IPS DF 6.9 (cell line): ENCODE results near the gene KCNH6.
A peak's percentile ranks its signal among the peaks of the same experiment; 100 is the strongest.

Experiments used
- DNase-seq: peaks from one replicate; pipeline ENCODE4 v3.0.0-alpha.2; 2013; ENCODE audit warnings: low read depth, low spot score
- H3K27ac ChIP-seq: one replicate; pipeline ENCODE4 v1.5.1; 2013; ENCODE audit warnings: low read length, control low read depth
- H3K27me3 ChIP-seq: 2 replicates; pipeline ENCODE4 v1.6.1; 2013; ENCODE audit warnings: mild to moderate bottlenecking, low read length; ENCODE audit not compliant: control insufficient read depth, insufficient read depth
- H3K36me3 ChIP-seq: 2 replicates; pipeline ENCODE4 v1.6.1; 2013; ENCODE audit warnings: low read length; ENCODE audit not compliant: control insufficient read depth, insufficient read depth
- H3K4me1 ChIP-seq: 2 replicates; pipeline ENCODE4 v1.6.1; 2013; ENCODE audit warnings: low read length; ENCODE audit not compliant: control insufficient read depth, insufficient read depth
- H3K4me3 ChIP-seq: 2 replicates; pipeline ENCODE4 v1.5.1; 2013; ENCODE audit warnings: mild to moderate bottlenecking, low read length
- H3K9me3 ChIP-seq: 2 replicates; pipeline ENCODE4 v1.6.1; 2013; ENCODE audit warnings: low read length, inconsistent platforms; ENCODE audit not compliant: control insufficient read depth, insufficient read depth
- WGBS: extraction: QIAGEN DNeasy Blood & Tissue Kit; methylation state at CpG from one replicate; pipeline ENCODE4 v1.1.7; 2013; ENCODE audit warnings: mixed read lengths, missing lambda C conversion rate; ENCODE audit not compliant: insufficient read length, insufficient coverage; 5-methylcytosine and 5-hydroxymethylcytosine counted together

Gene KCNH6

GRCh38 chr17:63523253-63523855 is at the start of gene KCNH6:
Gene KCNH6 (plus strand): TSS chr17:63523358. CDS start chr17:63523414, 56 bp downstream.
- H3K9me3 ChIP-seq: no peaks in the 10 kb centered on the region
- H3K4me1 ChIP-seq: no peaks in the 10 kb centered on the region
- DNase-seq: no peak
- no CpG with 5 or more reads among the region's 38 CpGs for WGBS
- no peaks in the 10 kb centered on the region; the same call in 1 of the 2 replicates for H3K36me3 ChIP-seq
- no peak within 1 kb of the TSS for H3K27ac ChIP-seq
- H3K4me3 ChIP-seq: peak within 1 kb of the TSS; percentile 42; the same call in 1 of the 2 replicates
- H3K27me3 ChIP-seq: no peaks in the 10 kb centered on the region

- no peaks in the 10 kb centered on the region for H3K36me3 ChIP-seq
- no peak overlapping the region for H3K27ac ChIP-seq
- peaks cover 6% of the 10 kb centered on the region; the same call in 1 of the 2 replicates for H3K4me1 ChIP-seq
- H3K27me3 ChIP-seq: no peaks in the 10 kb centered on the region
- no peak overlapping the region for H3K4me3 ChIP-seq
- no peak for DNase-seq
- no peaks in the 10 kb centered on the region for H3K9me3 ChIP-seq
- no CpG with 5 or more reads among the region's 3 CpGs for WGBS
These were observed 49.0 kb upstream of the KCNH6 start for GRCh38 chr17:63474174-63474573.

DNA sequence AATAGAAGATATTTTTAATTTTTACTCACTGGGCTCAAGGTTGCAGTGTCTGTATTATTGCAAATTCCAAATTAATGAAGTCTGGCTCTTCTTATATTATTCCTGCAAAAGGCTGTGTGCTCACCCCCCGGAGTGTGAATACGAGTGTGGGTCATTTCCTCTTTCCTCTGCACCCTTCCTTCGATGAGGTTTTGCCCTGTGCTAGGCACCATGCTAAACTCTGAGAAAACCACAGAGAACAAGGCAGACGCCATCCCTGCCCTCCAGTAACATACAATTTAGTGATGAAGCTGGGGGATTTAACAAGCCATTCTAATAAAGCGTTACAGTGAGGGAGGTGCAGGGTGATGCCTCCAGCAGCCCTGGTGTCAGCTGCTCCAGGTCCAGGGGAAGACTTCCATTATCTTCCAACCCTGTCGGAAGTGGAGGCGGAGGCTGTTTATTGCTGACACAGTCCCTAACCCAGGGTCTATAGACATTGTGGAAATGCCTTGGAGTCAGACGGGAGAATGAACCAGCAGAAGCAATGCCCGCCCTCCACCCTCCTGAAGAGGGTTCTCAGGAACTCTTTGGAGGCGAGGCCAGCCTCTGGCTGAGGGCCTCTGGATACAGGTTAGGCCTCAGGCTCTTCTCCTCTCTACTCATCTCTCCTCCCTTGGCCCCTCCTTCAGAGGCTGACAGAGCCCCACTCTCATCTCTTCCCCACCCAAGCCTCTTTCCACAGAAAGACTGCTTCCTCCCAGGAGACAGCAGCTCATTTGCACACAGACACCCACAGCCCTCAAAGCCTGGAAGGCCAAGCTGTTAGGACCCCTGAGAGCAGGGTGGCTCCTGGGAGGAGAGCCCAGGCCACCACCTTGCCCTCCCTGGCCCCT is 48.3 kb upstream of the KCNH6 start:
- Histone ChIP-seq H3K27me3 (no peaks in the 10 kb centered on the region), H3K27ac (no peak overlapping the region), H3K36me3 (no peaks in the 10 kb centered on the region), H3K4me3 (no peak overlapping the region), H3K9me3 (no peaks in the 10 kb centered on the region), H3K4me1 (peaks cover 6% of the 10 kb centered on the region; the same call in 1 of the 2 replicates)
- no peak for DNase-seq
- no CpG with 5 or more reads among the region's 10 CpGs for WGBS

GRCh38 chr17:63475491-63476412 is 47.4 kb upstream of the KCNH6 start:
- peaks cover 6% of the 10 kb centered on the region; the same call in 1 of the 2 replicates for H3K4me1 ChIP-seq
- peak overlapping the region; percentile 47; the same call in 1 of the 2 replicates for H3K4me3 ChIP-seq
- H3K27ac ChIP-seq: no peak overlapping the region
- no peaks in the 10 kb centered on the region for H3K27me3 ChIP-seq
- no peaks in the 10 kb centered on the region for H3K9me3 ChIP-seq
- no peak for DNase-seq
- H3K36me3 ChIP-seq: no peaks in the 10 kb centered on the region
- WGBS: no CpG with 5 or more reads among the region's 28 CpGs

- Histone ChIP-seq H3K4me3 (peak overlapping the region; percentile 47; the same call in 1 of the 2 replicates), H3K9me3 (no peaks in the 10 kb centered on the region), H3K27me3 (no peaks in the 10 kb centered on the region), H3K4me1 (peaks cover 6% of the 10 kb centered on the region; the same call in 1 of the 2 replicates), H3K27ac (no peak overlapping the region), H3K36me3 (no peaks in the 10 kb centered on the region)
- no peak for DNase-seq
- no CpG with 5 or more reads among the region's 36 CpGs for WGBS
These were observed 46.7 kb upstream of the KCNH6 start for GRCh38 chr17:63476459-63476853.

GRCh38 chr17:63476854-63477479 is 46.2 kb upstream of the KCNH6 start, which contains the start of gene ACE:
Gene ACE (plus strand): TSS chr17:63477061. CDS start chr17:63477095, 34 bp downstream.
- H3K27ac ChIP-seq: no peak within 1 kb of the TSS
- no peaks in the 10 kb centered on the region for H3K9me3 ChIP-seq
- no CpG with 5 or more reads among the region's 78 CpGs for WGBS
- H3K27me3 ChIP-seq: no peaks in the 10 kb centered on the region
- H3K36me3 ChIP-seq: no peaks in the 10 kb centered on the region
- peak within 1 kb of the TSS; percentile 47 for H3K4me3 ChIP-seq
- no peak for DNase-seq
- H3K4me1 ChIP-seq: peaks cover 6% of the 10 kb centered on the region; the same call in 1 of the 2 replicates

- no peaks in the 10 kb centered on the region for H3K9me3 ChIP-seq
- H3K27ac ChIP-seq: no peak overlapping the region
- H3K4me3 ChIP-seq: peak overlapping the region; percentile 29; the same call in 1 of the 2 replicates
- H3K27me3 ChIP-seq: no peaks in the 10 kb centered on the region
- H3K4me1 ChIP-seq: peaks cover 6% of the 10 kb centered on the region; the same call in 1 of the 2 replicates
- no peak for DNase-seq
- H3K36me3 ChIP-seq: no peaks in the 10 kb centered on the region
- no CpG with 5 or more reads among the region's 44 CpGs for WGBS
These were observed 45.4 kb upstream of the KCNH6 start for GRCh38 chr17:63477480-63478440.

DNA sequence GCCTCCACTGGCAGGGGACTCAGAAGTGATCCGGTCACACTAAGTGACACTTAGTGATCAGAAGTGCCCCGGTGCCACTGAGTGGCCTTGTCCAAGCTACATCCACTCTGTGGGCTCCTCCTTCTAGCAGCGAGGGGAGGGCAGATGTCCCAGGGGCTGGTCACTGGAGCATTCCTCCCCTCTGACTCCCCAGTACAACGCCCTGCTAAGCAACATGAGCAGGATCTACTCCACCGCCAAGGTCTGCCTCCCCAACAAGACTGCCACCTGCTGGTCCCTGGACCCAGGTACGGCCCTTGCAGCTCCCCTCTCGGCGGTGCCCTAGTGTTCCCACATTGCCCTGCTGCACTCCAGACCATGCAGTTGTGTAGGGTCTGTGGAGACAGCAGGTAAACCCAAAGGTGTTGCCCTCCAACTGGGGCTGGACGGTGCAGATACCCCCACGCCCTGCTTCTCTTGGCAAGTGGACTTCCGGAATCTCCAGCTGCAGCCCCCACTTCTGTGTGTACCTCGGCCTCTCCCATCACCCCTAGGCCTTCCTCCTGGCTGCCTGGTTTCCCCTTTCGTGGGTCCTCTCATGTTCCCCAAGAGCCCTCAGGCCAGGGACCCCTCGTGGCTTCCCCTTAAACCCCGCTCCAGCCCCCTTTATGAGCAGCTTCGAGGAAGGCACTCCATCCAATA is 44.2 kb upstream of the KCNH6 start:
- DNase-seq: peak; percentile 76
- no peak overlapping the region for H3K27ac ChIP-seq

More for the DNA sequence above, 44.2 kb upstream of the KCNH6 start:
- Histone ChIP-seq H3K27me3 (no peaks in the 10 kb centered on the region), H3K9me3 (no peaks in the 10 kb centered on the region), H3K4me3 (no peak overlapping the region), H3K36me3 (no peaks in the 10 kb centered on the region), H3K4me1 (peaks cover 6% of the 10 kb centered on the region; the same call in 1 of the 2 replicates)
- no CpG with 5 or more reads among the region's 16 CpGs for WGBS
